H1 (cell line): Measurements from ENCODE around the gene SEC14L6.

Source experiments
- CTCF ChIP-seq, 3 experiments: IDR thresholded peaks; 1 replicate in 2 of 3; 2 replicates in 1 of 3; pipeline versions ENCODE4 v1.5.1 to v1.6.1; 2011; ENCODE audit warnings: low read length in 3 of 3, mild to moderate bottlenecking in 3 of 3, inconsistent platforms in 2 of 3, low read depth in 1 of 3, moderate library complexity in 1 of 3; ENCODE audit not compliant: insufficient read depth in 1 of 3; ENCODE audit errors: control extremely low read depth in 1 of 3
- EGR1 ChIP-seq: IDR thresholded peaks from 2 replicates; pipeline ENCODE4 v1.6.1; 2011; ENCODE audit warnings: low read depth, low read length, borderline replicate concordance
- GTF2F1 ChIP-seq: IDR thresholded peaks from 2 replicates; pipeline ENCODE4 v1.6.1; 2012; ENCODE audit warnings: low read depth, low read length, improper control_type of control experiment, borderline replicate concordance
- MAFK ChIP-seq: IDR thresholded peaks from 2 replicates; pipeline ENCODE4 v1.6.1; 2012; ENCODE audit warnings: low read depth, mild to moderate bottlenecking, improper control_type of control experiment, low read length
- PHF8 ChIP-seq: fragments of 200-600 bp; sonication (generic); conservative IDR thresholded peaks from 2 replicates; pipeline ENCODE4 v1.7.1; 2012; ENCODE audit warnings: low read depth, mild to moderate bottlenecking, inconsistent platforms, low read length, moderate library complexity
- POLR2A ChIP-seq, 2 experiments: IDR thresholded peaks; 1 replicate in 1 of 2; 2 replicates in 1 of 2; pipeline ENCODE4 v1.6.1; 2011; ENCODE audit warnings: low read depth in 2 of 2, low read length in 2 of 2, mild to moderate bottlenecking in 2 of 2; ENCODE audit errors: control extremely low read depth in 1 of 2
- POLR2AphosphoS5 ChIP-seq: IDR thresholded peaks from 2 replicates; pipeline ENCODE4 v1.6.1; 2011; ENCODE audit warnings: low read depth, low read length
- RAD21 ChIP-seq, 2 experiments: IDR thresholded peaks in 1 of 2; conservative IDR thresholded peaks in 1 of 2; 2 replicates each; pipeline ENCODE4 v1.6.1; 2011; ENCODE audit warnings: low read depth in 2 of 2, low read length in 2 of 2, improper control_type of control experiment in 1 of 2, inconsistent platforms in 1 of 2, mild to moderate bottlenecking in 1 of 2, moderate library complexity in 1 of 2
- RFX5 ChIP-seq: IDR thresholded peaks from 2 replicates; pipeline ENCODE4 v1.6.1; 2011; ENCODE audit warnings: low read depth, low read length, improper control_type of control experiment, borderline replicate concordance
- SIN3A ChIP-seq, 2 experiments: IDR thresholded peaks in 1 of 2; conservative IDR thresholded peaks in 1 of 2; 2 replicates each; pipeline ENCODE4 v1.6.1; 2011 to 2012; ENCODE audit warnings: low read length in 2 of 2, improper control_type of control experiment in 1 of 2, low read depth in 1 of 2, mild to moderate bottlenecking in 1 of 2
- SUZ12 ChIP-seq: fragments of 200-600 bp; sonication (generic); IDR thresholded peaks from 2 replicates; pipeline ENCODE4 v1.6.1; 2012; ENCODE audit warnings: mild to moderate bottlenecking, inconsistent platforms, low read length, moderate library complexity, mixed read lengths
- ZNF274 ChIP-seq: IDR thresholded peaks from 2 replicates; pipeline ENCODE4 v1.7.0; 2012; ENCODE audit warnings: low read length, borderline replicate concordance; ENCODE audit errors: extremely low read depth

GRCh38 chr22:30539368-30539767 is 7.2 kb downstream of the SEC14L6 start:
- TF ChIP-seq RFX5 (no peak), ZNF274 (no peak), EGR1 (no peak), RAD21 (IDR thresholded peaks at IDR 0.05 in 1 of 2, conservative IDR thresholded peaks at IDR 0.05 in 1 of 2; ENCODE audit: low read depth in 2 of 2, low read length in 2 of 2) (no peak), SIN3A (conservative IDR thresholded peaks at IDR 0.05 in 1 of 2, IDR thresholded peaks at IDR 0.05 in 1 of 2; ENCODE audit: low read depth in 1 of 2, low read length in 2 of 2) (no peak), POLR2AphosphoS5 (no peak), MAFK (no peak), POLR2A (IDR thresholded peaks at IDR 0.05; ENCODE audit: control extremely low read depth in 1 of 2, low read depth in 2 of 2, low read length in 2 of 2) (no peak), CTCF (IDR thresholded peaks at IDR 0.05; ENCODE audit: control extremely low read depth in 1 of 3, insufficient read depth in 1 of 3, low read depth in 1 of 3, low read length in 3 of 3) (no peak), PHF8 (no peak), SUZ12 (no peak), GTF2F1 (no peak)
